Breast epithelium (tissue), 4 donors: ENCODE measurements around the gene ARHGEF2. TPM values are rescaled to one million over a fixed set of nuclear protein-coding genes. Genes with fewer than 3 reads are reported as not detected.

Experiments used
- DNase-seq, 2 donors: peaks; one replicate each; pipeline ENCODE4 v3.0.0-alpha.2; 2019; ENCODE audit warnings: low spot score in 2 of 2
- H3K27ac ChIP-seq, 2 donors: fragments of 200-600 bp; sonication (generic) in 1 of 2; one replicate each; pipeline ENCODE4 v1.5.1; 2016 to 2019; ENCODE audit warnings: mild to moderate bottlenecking in 1 of 2
- H3K27me3 ChIP-seq, 2 donors: fragments of 200-600 bp; sonication (generic) in 1 of 2; one replicate each; pipeline versions ENCODE4 v1.5.1 to v1.6.0; 2017 to 2019; ENCODE audit warnings: control low read depth in 1 of 2, mild to moderate bottlenecking in 1 of 2
- H3K36me3 ChIP-seq: fragments of 200-600 bp; one replicate; pipeline ENCODE4 v1.5.1; 2019
- H3K4me1 ChIP-seq, 2 donors: fragments of 200-600 bp; sonication (generic); one replicate each; pipeline ENCODE4 v1.5.1; 2016 to 2019; ENCODE audit warnings: control low read depth in 1 of 2
- H3K4me3 ChIP-seq, 3 donors: fragments of 200-600 bp; sonication (generic); 1 replicate in 2 of 3; 2 replicates in 1 of 3; pipeline ENCODE4 v1.5.1; 2016 to 2019; ENCODE audit warnings: mild to moderate bottlenecking in 3 of 3, moderate library complexity in 2 of 3
- H3K9me3 ChIP-seq, 2 donors: fragments of 200-600 bp; sonication (generic) in 1 of 2; one replicate each; pipeline ENCODE4 v1.5.1; 2016 to 2019; ENCODE audit warnings: control low read depth in 1 of 2
- CTCF ChIP-seq, 3 donors: fragments of 450-650 bp; IDR thresholded peaks; one replicate each; pipeline ENCODE4 v1.5.1; 2016 to 2017; ENCODE audit warnings: antibody characterized with exemption in 3 of 3, mild to moderate bottlenecking in 3 of 3, moderate library complexity in 3 of 3
- POLR2A ChIP-seq: fragments of 450-650 bp; IDR thresholded peaks from one replicate; pipeline ENCODE4 v1.6.1; 2016; ENCODE audit warnings: antibody characterized with exemption, mild to moderate bottlenecking, moderate library complexity
- POLR2AphosphoS5 ChIP-seq, 3 donors: sonication (generic); formaldehyde crosslinking; IDR thresholded peaks; one replicate each; pipeline ENCODE4 v1.6.1; 2017; ENCODE audit warnings: antibody characterized with exemption in 3 of 3
- intact Hi-C: fragments of 100-400 bp; cut with DNase I; formaldehyde crosslinking; loops from one replicate; pipeline ENCODE4 v1.15.1; 2023; ENCODE audit warnings: low total_unique reads
- total RNA-seq, 3 donors: library from RNA; depleted of rRNA; stranded (reverse); fragments of >200 nt; gene quantifications; one replicate each; pipeline ENCODE4 v1.1.0, GENCODE V29; 2016

The ARHGEF2 gene
- total RNA-seq, 3 donors from 2014 or later, result 81.8 to 93.7 (median 90.4) TPM

DNA sequence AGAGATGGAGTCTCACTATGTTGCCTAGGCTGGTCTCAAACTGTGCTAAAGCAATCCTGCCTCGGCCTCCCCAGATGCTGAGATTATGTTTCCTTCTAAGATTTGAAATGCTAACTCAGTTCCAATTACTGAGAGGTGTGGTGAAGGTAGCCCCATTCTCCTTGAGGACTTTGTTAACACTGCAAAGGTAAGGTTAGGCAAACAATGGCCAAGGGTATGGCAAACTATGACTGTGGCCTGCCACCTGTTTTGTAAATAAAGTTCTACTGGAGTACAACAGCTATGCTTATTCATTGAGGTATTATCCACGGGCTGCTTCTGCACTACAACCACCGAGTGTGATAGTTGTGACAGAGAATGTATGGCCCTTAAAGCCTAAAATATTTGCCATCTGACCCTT lies 57.6 kb downstream of the ARHGEF2 start:
- Histone ChIP-seq H3K27me3 (no peaks in the 10 kb centered on the region), H3K9me3 (no peaks in the 10 kb centered on the region), H3K4me3 (no peak overlapping the region), H3K4me1 (no peaks in the 10 kb centered on the region), H3K27ac (no peak overlapping the region), H3K36me3 (peaks cover 19% of the 10 kb centered on the region)
- intact Hi-C loops, result no loop called here
- no peak for TF ChIP-seq POLR2AphosphoS5 (IDR thresholded peaks at IDR 0.05)
- TF ChIP-seq POLR2A, result no peak
- no peak for TF ChIP-seq CTCF (IDR thresholded peaks at IDR 0.05)
- DNase-seq, result no peak

DNA sequence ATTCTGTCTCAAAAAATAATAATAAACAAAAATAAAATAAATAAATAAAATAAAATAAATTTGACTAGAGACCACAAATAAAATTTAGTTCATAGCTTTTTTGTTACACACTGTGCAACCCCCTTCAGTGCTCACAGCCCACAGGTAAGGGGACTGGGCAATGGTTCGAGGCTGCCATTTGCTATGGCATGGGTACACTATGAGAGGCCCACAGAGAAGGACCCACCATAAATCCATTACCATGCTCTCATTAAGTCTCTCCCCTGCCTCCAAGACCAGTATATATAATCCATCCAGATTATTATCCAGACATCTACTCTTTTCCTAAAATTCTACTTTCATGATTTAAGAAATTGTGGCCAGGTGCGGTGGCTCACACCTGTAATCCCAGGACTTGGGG lies 58.5 kb downstream of the ARHGEF2 start:
- no peak overlapping the region for H3K4me3 ChIP-seq
- DNase-seq, result no peak
- TF ChIP-seq POLR2A (no peak), CTCF (IDR thresholded peaks at IDR 0.05) (no peak), POLR2AphosphoS5 (IDR thresholded peaks at IDR 0.05) (no peak)
- intact Hi-C loops, result loop anchor here (5.0 kb wide), 1 partner anchor 672 kb away; the partner anchor contains the start of gene NAXE
- peaks cover 19% of the 10 kb centered on the region for H3K36me3 ChIP-seq
- H3K4me1 ChIP-seq, result no peaks in the 10 kb centered on the region
- no peaks in the 10 kb centered on the region for H3K9me3 ChIP-seq
- H3K27ac ChIP-seq, result no peak overlapping the region
- H3K27me3 ChIP-seq, result no peaks in the 10 kb centered on the region

DNA sequence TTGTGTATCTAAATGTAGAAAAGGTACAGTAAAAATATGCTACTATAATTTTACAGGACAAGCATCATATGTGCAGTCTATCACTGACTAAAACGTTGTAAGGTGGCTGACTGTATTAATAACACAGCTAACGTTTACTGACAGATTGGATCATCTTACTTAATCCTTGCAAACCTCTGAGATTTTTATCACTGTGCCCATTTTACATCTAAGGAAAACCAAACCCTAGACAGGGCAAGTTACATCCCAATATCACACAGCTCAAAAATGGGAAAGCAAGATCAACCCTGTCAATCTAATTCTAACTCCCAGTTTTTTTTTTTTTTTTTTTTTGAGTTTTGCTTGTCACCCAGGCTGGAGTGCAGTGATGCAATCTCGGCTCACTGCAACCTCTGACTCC lies 59.7 kb downstream of the ARHGEF2 start:
- Histone ChIP-seq H3K36me3 (peaks cover 19% of the 10 kb centered on the region), H3K4me3 (no peak overlapping the region), H3K27ac (no peak overlapping the region), H3K27me3 (no peaks in the 10 kb centered on the region), H3K4me1 (no peaks in the 10 kb centered on the region), H3K9me3 (no peaks in the 10 kb centered on the region)
- TF ChIP-seq POLR2AphosphoS5 (IDR thresholded peaks at IDR 0.05) (no peak), CTCF (IDR thresholded peaks at IDR 0.05) (no peak), POLR2A (no peak)
- DNase-seq, result no peak
- intact Hi-C loops, result loop anchor here (5.0 kb wide), 1 partner anchor 674 kb away; the partner anchor contains the start of gene NAXE

DNA sequence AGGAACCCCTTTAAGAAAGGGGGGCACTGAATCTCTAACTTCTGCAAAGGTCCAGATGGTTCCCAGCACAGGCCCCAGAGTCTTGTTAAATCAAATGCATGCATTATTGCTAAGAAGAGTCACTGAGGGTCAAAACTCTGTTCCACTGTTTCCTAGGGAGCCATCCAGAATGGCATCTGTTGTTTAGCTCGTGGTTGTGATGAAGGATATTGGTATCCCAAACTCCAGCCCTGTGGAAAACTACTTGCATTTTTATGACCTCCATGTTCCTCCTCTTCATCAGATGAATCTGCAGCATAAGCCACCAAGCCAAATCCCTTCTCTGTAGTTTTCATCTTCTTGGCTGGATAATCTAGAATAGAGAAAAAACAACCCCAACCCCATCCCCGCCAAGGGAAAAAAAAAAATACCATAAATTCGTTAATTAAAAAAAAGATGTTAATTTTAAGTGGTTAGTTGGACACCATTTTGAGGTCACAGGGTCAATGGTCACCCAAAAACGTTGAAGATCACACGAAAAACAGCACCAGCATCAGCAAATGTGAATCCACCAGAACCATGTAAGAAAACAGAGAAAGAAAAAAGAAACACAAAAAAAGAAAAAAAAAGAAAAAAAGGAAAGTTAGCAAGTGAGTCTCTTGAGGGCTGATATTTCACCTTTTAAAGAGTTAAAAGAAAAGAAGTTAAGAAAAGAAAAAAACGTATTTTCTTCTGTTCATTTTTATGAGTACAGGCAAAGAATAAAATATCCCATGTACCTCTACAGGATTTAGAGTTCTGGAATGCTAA lies 64.2 kb downstream of the ARHGEF2 start:
- Histone ChIP-seq H3K27ac (no peak overlapping the region), H3K36me3 (peaks cover 8% of the 10 kb centered on the region), H3K4me3 (no peak overlapping the region), H3K27me3 (no peaks in the 10 kb centered on the region), H3K9me3 (no peaks in the 10 kb centered on the region), H3K4me1 (no peaks in the 10 kb centered on the region)
- TF ChIP-seq POLR2AphosphoS5 (IDR thresholded peaks at IDR 0.05) (no peak), POLR2A (no peak), CTCF (IDR thresholded peaks at IDR 0.05) (no peak)
- no peak for DNase-seq
- intact Hi-C loops, result no loop called here

- peak overlapping the region; percentile 96 to 97 for H3K27ac ChIP-seq
Observed at GRCh38 chr1:155912056-155912536, 66.3 kb downstream of the ARHGEF2 start.

More at GRCh38 chr1:155912056-155912536, 66.3 kb downstream of the ARHGEF2 start:
- DNase-seq, result no peak
- Histone ChIP-seq H3K4me1 (no peaks in the 10 kb centered on the region), H3K4me3 (no peak overlapping the region), H3K27me3 (no peaks in the 10 kb centered on the region), H3K9me3 (no peaks in the 10 kb centered on the region), H3K36me3 (no peaks in the 10 kb centered on the region)
- intact Hi-C loops, result no loop called here
- no peak for TF ChIP-seq POLR2AphosphoS5 (IDR thresholded peaks at IDR 0.05)
- TF ChIP-seq CTCF (IDR thresholded peaks at IDR 0.05), result no peak
- no peak for TF ChIP-seq POLR2A
